Right lung (tissue), 5 donors: Measurements from ENCODE around the gene PDE4D. TPM values are rescaled to one million over a fixed set of nuclear protein-coding genes. Genes with fewer than 3 reads are reported as not detected.

Source experiments
- DNase-seq, 2 donors: peaks; one replicate each; pipeline ENCODE4 v3.0.0-alpha.2; 2013
- polyA plus RNA-seq, 5 donors: library from polyadenylated mRNA; unstranded; fragments of 120-200 nt; gene quantifications; one replicate each; pipeline versions ENCODE4 v1.2.1 to v1.2.3, GENCODE V29; 2013; ENCODE audit warnings: inconsistent platforms in 1 of 5, low replicate concordance in 1 of 5; ENCODE audit not compliant: insufficient read length in 5 of 5, insufficient read depth in 1 of 5

PDE4D gene
- polyA plus RNA-seq, 5 donors: 14.6 to 27.4 (median 22.0) TPM

DNA sequence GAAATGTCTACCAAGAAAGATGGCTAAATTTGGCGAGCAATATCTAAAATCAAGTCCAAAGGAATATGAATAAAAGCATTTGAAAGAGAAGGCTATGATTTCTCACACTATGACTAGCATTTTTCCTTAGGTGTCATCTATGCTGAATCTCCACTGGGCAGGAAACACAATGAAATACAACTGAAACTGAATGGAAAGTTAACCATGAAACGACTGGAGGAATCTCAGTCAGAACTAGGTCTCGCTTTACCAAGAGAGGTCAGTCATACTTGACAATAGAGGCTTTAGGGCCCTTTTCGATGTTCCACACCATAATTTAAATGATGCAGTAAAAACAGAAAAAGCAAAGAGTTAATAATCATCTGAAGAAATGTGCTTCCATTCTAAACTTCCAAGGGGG, 339.0 kb downstream of the PDE4D start:
- DNase-seq: no peak

DNA sequence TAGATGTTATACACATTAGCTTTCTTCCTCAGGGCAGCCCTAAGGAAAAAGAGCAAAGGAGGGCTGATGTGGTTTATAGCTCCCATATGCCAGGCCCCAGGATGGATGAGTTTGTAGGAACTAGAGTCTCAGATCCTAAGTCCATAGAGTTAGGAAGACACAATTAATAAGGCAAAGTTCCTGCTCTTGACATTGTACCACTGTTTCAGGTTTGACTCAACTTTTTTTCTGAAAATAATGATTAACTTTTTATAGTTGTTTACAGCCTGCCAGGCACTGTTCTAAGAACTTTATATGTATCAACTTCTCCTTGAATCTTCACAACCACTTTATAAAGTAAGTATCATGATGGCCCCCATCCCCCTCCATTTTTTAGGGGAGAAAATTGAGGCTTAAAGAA, 339.5 kb downstream of the PDE4D start:
- no peak for DNase-seq

DNA sequence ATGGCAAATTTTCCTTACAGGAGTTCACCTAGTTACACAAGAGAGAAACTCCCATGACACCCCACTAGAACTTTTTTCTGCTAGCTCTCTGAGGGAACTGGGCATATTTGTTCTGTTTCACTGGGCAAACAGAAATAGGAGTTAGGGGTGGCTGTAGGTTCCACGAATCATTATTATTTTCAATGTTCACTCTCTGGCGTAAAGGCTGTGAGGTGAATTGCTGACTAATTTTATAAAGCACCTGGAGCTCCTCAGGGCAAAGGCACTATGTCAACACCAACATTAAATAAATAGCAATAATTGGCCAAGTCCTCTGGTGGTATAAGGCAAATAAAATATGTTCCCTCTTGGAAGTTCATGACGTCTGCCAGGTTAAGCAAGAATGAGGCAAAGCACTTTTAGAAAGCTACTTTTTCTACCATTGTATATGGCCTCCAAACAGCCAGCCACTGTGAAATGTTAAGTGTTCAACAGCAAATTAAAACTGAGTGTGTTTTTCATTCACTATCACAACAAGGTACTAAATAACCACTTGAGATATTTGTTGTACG, 344.6 kb downstream of the PDE4D start:
- DNase-seq: peak; percentile 45 to 53

DNA sequence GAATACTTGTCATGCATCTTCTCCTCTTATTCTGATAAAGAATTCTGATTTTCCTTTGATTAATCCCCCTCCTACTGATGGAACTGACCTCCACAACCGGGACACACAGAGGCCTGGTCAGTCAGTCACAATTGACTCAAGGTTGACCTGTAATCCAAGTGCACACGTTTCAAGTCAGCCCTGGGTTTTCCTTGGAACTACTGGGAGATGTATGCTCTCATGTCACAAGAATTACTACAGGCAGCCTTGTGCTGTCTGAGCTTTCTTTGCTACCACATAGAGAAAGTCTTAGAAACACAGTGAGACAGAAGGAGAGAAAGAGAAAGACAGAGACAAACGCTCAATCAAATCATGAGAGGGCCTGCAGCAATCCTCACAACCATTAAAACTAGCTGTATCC, 345.8 kb downstream of the PDE4D start:
- DNase-seq: no peak

DNA sequence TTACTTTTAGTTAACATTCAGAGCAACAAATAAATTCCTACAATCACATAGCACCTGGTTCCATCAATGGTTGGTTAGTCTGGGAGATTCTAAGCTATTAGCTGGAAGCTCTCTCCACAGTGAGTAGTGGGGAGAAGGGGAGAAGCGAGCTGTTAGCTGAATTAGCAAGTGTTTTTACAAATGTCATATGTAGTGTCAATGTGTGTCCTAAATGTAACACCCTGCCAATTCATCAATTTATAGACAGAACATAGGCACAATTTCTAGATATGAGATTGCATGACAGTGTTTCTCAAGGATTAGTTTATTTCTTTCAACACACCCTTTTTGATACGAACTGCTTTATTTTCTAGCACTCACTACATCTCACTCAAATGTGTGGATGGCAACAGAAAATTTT, 349.0 kb downstream of the PDE4D start:
- no peak for DNase-seq

DNA sequence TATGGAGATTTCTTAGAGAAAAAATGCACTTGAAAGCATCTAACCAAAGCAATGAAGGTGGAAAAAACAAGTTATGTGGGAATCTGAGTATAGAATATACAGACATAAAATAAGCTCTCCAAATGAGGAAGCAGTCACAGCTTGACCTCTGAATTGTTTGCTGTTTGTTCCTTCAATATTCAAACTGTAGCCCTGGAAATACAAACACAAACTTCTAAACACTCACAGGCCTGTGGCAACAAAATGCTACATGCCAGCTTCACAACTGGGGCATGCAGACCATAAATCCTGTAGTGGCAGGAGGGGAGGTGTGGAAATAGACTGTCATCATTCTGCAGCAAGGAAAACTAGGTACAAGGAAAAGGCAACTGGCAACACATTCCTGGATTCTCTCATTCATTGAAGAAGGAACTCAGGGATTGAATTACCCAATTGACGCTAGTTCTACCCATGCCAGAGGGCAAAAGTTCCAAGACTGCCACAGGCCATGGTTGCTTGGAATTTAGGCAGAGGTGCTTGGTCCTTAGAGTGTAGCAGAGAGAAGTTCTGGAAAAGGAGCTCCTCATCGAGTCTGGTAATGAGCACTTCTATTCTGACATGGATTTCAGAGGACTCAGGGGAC, 349.6 kb downstream of the PDE4D start:
- peak in 1 of 2 donors; percentile 23 for DNase-seq

DNA sequence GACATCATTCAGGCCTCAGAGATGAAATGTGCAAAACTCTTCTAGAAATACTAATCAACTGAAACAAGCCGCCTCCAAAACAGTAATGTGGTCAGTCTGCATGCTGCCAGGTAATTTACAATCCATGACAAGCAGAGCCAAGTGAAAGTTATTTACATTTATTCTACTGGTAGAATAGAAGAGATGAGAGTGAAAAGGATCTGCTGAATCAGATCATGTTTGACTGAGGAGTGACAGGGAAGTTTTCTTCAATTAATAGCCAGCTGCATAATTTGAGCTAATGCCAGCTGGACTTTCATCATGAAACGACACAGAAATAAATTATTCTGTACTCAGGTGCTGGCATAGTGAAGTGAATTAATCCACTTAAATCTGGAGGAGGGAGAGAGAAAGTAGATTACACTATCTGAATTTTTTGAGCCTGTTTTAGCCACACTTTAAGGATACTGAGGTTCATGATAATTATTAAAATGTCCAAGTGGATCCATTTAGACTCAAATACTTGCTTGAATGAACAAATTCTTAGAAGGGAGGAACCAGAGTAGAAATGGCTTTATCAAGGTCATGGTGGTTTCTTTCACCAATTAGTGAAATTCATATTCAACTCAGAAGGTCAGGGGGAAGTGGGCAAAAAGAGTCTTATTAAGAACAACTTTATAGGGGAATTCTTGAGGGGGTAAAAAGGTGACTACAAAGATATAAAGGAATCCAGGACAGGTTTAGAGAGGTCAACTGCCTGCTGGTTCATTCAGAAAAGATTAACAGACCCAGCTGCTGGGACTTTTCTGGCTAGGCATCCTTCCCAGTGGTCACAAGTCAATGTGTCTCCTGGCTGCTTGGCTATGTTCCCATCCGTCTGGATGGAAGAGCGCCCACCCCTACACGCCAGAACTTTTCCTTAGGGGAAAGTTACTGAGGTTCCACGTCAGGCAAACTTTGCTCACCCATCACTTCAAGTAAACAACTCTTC, 350.4 kb downstream of the PDE4D start:
- peak; percentile 32 to 43 for DNase-seq

DNA sequence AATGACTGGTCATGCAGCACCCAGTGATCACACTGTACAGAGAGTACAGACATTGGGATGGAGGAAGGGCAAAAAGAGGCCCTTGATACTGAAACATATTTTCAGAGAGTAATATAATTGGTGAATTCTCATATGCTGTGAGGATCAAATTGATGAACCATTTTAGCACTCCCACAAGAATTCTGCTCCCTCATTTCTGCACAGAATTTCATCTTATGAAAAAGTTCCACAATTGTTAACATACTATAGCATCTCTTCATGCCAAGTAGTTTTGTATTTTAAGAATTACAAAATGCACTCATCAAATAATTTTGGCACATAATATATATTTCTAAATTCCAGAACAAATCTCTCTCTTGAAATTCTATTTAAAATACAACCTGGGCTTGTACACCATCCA, 351.2 kb downstream of the PDE4D start:
- no peak for DNase-seq

DNA sequence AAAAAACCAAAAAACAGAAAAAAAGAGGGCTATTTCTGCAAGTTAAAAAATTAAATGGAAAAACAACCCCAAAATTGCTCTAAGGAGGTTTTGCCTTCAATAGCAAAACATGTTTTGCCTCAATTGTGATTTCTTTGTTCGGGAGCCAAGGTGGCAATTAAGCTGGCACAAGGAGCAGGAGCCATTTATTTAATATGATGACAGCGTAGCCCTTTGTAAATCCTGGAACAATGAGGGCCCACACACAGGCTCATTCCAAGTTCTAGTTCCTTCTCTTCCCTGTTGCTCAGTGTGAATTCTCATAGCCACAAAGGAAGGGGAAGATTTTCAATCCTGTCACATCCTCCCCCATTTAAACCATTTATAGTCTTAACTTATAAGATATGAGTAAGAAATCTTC, 353.2 kb downstream of the PDE4D start:
- DNase-seq: no peak

DNA sequence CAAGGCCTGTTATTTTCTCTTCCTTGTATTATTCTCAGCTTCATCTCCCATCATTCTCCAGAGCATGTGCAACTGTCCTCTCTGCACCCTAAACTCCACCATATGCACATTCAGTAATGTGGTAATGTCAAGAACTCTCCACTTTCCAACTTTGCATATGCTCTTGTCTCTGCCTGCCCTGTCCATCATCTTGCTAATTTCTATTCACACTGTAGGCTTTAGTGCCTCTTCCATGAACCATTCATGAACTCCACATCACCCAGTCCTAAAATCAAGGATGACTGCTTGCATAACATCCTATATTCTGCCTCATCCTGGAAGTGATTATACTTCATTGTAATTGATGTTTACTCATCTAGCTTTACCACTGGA, 354.8 kb downstream of the PDE4D start:
- no peak for DNase-seq

DNA sequence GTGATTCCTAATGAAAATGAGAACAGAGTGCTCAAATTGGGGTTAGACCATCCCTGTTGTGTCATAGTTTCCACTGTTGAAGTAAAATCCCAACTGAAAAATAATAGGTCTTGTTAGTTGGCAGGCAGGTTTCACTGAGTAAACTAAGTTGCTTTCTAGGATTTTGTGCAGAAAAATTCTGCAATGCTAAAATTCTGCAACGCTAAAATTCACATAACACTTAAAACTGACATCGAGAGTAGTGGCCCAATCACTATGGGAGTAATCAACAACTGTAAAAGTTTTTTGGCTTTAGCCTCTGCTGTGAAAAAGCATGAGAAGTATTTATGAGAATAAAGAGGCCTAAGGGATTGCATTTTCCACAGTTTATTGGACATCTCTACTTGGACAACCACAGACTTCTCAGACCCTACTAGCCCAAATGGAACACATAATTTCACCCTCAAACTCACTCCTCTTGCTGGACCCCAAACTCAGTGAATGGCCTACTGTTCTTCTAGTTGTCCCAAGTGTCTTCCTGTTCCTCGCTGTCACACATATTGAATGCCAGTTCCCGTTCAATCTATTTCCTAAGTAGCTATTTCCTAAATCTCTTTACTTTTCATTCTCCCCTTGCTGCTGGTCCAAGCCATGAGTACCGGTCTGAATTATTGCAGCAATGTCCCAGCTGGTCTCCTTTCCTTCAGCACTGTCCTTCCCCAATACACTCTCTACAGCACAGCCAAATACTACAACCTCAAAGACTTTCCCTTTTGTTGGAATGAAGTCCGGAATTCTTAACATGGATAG, 355.4 kb downstream of the PDE4D start:
- DNase-seq: no peak

DNA sequence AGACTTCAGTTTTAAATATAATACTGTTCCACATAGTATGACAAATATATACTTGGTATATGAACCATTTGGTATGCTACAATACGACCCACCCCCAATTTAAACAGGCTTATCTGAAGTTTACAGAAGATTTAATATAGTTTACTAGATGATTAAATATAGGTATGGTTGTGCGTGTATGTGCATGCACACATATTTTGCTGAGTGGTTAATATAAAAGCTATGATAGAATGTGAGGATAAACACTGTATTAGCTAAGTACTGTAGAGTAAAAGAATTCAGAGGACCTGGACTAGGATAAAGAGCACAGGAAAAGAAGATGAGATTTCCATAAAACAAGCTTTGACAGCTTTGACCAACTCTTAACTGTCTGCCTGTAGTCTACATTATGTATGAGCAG, 356.7 kb downstream of the PDE4D start:
- DNase-seq: no peak

DNA sequence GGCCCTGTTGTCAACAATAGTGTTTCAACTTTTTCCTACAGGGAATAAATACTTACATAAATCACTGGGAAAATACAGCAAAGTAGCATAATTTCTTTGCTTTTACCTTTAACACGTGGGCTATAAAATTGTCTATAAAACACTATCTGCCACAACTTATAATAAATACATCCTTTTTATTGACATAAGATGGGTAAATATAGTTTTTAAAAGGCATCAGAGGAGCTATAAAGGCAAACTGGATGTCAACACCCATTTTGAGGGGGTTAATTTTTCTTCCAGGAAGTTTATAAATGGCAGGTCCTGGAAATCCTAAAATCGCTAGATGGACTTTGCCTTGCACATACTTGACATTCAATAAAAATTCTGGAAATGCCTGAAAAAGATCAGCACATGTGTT, 358.0 kb downstream of the PDE4D start:
- DNase-seq: no peak

DNA sequence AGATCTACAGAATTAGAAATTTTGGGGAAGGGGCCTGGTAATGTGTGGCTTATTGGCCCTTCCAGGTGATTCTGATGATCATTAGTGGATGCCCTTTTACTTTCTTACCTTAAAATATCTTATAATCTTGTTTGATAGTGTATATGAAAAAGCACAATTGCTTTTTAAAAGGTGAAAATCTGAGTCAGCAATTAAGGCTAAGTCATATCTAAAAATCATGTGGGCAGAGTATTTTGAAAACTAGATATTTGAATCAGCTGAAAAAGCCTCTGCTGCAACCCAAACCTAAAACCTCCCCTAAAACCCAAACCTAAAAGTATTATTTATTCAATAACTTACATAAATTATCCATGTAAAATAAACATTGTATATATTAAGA, 359.8 kb downstream of the PDE4D start:
- DNase-seq: no peak

DNA sequence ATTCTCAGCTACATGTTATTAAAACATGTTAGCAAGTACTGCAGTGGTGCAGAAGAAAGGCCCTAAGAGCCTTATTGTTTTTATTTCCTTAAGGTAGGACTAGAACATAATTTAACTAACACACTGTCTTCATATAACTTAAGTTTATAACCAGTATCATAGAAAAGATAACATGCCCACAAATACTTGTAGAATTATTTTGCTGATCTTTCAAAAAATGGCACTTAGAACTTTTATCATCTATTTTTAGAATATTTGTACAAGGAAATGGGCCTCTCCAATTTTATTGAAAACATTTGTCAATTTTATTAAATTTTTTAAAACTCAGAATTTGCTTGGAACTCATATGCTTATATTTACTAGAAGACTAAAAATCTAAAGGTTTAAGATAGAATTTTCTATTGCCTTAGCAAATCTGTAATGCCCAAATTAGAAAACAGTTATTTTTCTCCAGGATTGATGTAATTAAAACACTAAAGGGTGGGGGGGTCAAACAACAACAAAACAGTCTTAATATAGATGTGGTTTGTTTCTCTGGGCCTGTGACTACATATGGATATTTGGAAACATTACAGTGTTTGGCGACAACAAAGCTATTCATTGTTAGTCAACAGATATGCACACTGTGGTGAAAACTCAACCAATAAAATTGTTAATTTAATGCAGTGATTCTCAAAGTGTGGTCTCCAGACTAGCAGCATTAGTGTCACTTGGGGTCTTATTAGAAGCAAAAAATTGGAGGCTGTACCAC, 360.4 kb downstream of the PDE4D start:
- no peak for DNase-seq

DNA sequence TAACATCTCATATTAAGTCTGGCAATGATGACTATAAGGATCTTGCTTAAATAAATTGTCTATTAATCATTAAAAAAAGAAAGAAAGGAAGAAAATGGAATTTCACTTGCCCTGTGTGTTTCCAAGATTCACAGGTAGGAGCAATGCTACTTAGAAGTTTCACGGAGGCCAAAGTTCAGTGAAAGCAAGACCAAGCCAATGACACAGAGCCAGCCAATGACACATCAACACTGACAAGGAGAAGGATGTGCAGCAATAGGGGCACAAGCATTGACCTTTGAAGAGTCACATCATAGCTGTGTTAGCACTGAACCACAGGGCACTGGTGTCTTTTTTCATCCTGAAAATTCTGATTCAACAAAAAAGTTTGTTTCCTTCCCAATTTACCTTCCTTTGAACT, 364.3 kb downstream of the PDE4D start:
- no peak for DNase-seq

DNA sequence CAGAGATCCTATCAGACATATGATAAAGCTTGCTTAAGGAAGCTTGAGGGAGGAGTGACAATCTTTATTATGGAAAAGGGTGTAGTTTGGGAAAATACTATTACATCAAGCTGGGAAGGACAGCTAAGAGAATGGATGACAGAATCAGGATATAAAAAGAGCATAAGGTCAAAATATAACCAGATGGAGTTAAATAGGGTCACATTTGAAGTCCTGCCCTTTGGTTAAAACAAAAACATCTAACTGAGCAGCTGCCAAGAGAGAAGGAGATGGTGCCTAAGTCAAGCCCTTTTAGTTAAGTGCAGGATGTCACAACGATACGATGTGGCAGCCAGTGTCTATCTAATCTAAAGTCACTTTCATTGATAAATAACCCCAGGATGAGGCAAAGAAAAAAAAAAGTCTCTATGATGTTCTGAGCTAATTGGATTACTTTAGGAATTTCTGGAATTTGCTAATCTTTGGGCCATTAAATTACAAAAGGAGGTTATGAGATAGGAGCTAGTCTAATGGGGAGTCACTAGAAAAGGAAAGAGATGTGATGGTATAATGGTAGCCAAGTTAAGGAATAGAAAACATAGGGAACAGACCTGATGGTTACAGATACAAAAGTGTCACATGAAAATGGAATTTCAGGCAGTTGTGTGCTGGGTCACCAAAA, 365.2 kb downstream of the PDE4D start:
- no peak for DNase-seq

DNA sequence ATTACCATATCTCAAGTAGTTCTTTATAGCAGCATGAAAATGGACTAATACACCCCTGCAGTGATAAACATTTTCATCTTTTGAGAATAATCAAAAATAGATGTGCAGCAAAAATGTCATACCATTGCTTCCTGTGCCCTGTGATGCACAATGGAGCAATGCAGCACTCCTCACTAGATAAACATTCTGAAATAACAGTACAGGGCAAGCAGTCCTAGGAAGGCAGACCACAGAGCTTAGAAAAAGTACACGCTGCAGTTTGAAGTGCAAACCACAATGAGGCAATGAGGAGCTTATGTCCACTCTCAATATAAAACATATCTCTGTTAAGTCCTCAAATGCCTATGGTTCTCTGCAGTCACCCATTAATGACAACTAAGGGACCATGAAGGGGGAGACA, 367.6 kb downstream of the PDE4D start:
- DNase-seq: no peak

DNA sequence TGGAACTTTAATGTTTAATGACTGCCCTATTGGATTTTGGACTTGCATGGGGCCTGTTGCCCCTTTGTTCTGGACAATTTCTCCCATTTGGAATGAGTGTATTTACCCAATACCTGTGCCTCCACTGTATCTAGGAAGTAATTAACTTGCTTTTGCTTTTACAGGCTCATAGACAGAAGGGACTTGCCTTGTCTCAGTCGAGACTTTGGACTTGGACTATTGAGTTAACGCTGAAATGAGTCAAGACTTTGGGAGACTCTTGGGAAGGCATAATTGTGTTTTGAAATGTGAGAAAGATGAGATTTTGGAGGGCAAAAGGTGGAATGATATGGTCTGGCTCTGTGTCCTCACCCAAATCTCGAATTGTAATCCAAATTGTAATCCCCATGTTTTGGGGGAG, 368.2 kb downstream of the PDE4D start:
- DNase-seq: no peak

DNA sequence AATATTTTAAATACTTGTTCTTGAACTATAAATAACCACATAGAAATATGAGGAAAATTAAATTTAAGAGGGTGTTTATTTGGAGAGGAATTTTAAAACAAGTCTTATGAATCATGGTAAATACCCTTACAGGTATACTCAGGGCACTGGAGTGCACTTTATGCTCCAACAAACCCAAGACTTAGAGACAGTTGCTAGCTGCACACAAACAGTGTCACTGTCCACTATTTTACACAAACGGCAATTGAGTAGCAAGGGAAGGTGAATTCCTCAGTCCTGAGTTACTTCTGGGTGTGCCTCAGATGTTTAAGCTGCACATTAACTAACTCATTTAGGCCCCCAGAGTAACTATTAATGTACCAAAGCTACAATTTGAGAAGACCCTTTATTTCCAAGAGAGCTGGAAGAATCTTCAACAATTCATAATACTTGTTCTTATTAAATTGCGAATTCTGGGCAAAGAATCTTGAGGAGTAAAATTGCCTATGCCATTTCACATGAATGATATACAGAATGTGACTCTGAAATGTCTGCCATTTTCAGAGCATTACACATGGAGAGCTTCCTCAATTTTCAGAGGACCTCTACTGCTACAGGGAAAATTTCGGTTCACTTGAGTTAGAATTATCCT, 371.2 kb downstream of the PDE4D start:
- DNase-seq: no peak

DNA sequence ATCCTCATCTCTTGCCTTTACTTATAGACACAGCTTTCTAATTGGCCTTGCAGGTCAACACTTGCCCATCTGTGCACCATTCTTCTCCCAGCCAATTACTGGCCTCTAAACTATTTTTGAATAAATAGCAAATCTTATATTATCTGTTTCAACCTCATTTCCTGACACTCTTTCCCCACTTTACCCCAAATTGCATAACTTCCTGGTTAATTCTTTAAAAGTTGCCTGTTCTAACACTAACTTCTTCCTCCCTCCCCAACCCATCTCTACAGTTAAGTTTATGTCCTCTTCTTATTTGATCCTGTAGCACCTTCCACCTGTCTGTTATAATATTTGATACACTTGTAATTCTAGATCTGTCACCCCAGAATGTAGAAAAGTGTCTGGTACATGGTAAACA, 372.1 kb downstream of the PDE4D start:
- DNase-seq: no peak
